ENCODE results near the gene LYPD3. TPM values are rescaled to one million over a fixed set of nuclear protein-coding genes. Genes with fewer than 3 reads are reported as not detected.
A peak's percentile ranks its signal among the peaks of the same experiment; 100 is the strongest.

LYPD3 gene
- total and polyA plus RNA-seq, 12 donors: 0.14 to 0.75 (median 0.36) TPM; not detected in 2

- WGBS, 2 donors: 68 to 84% methylated on average over 3 of the region's 3 CpGs
- Histone ChIP-seq H3K4me1 (peaks cover 0 to 42% (median 20%) of the 10 kb centered on the region in 9 donors), H3K4me3 (no peak overlapping the region), H3K36me3 (peaks cover 0 to 43% (median 6%) of the 10 kb centered on the region in 9 donors), H3K27ac (peak overlapping the region in 6 of 10 donors; percentile 10 to 71 (median 54)), H3K9me3 (no peaks in the 10 kb centered on the region), H3K27me3 (no peaks in the 10 kb centered on the region)
- no peak for TF ChIP-seq CTCF (IDR thresholded peaks at IDR 0.05)
- DNase-seq: no peak
- ATAC-seq: no peak
- intact Hi-C loops (cut with DNase I): no loop called here
Measured at GRCh38 chr19:43499042-43499441, 33.6 kb upstream of the LYPD3 start.

GRCh38 chr19:43498233-43498842 is 32.9 kb upstream of the LYPD3 start:
- H3K9me3 ChIP-seq: no peaks in the 10 kb centered on the region
- H3K36me3 ChIP-seq: peaks cover 0 to 46% (median 6%) of the 10 kb centered on the region in 9 donors
- WGBS, 2 donors: 59 to 65% methylated on average over 5 of the region's 5 CpGs
- peak; percentile 60 to 83 (median 74) for ATAC-seq
- H3K27me3 ChIP-seq: no peaks in the 10 kb centered on the region
- peaks cover 0 to 39% (median 18%) of the 10 kb centered on the region in 9 donors for H3K4me1 ChIP-seq
- H3K4me3 ChIP-seq: no peak overlapping the region
- DNase-seq: peak in 1 of 2 donors; percentile 45
- H3K27ac ChIP-seq: peak overlapping the region in 6 of 10 donors; percentile 10 to 71 (median 54)
- intact Hi-C loops (cut with DNase I): no loop called here
- TF ChIP-seq CTCF (IDR thresholded peaks at IDR 0.05): no peak

GRCh38 chr19:43496960-43497359 is 31.6 kb upstream of the LYPD3 start:
- H3K27me3 ChIP-seq: no peaks in the 10 kb centered on the region
- WGBS, 2 donors: 90 to 94% methylated on average over 7 of the region's 7 CpGs
- H3K36me3 ChIP-seq: peaks cover 0 to 54% (median 6%) of the 10 kb centered on the region in 9 donors
- H3K4me3 ChIP-seq: no peak overlapping the region
- intact Hi-C loops (cut with DNase I): no loop called here
- peak in 1 of 8 donors; percentile 55 for ATAC-seq
- H3K9me3 ChIP-seq: no peaks in the 10 kb centered on the region
- no peak for TF ChIP-seq CTCF (IDR thresholded peaks at IDR 0.05)
- no peak overlapping the region for H3K27ac ChIP-seq
- H3K4me1 ChIP-seq: peaks cover 0 to 27% (median 11%) of the 10 kb centered on the region in 9 donors
- DNase-seq: no peak

- no peak for ATAC-seq
- peaks cover 0 to 65% (median 6%) of the 10 kb centered on the region in 9 donors for H3K36me3 ChIP-seq
- H3K4me1 ChIP-seq: peaks cover 0 to 22% (median 11%) of the 10 kb centered on the region in 9 donors
Measured at GRCh38 chr19:43495082-43495481, 29.7 kb upstream of the LYPD3 start.

More at GRCh38 chr19:43495082-43495481, 29.7 kb upstream of the LYPD3 start:
- WGBS, 2 donors: 82% methylated on average over 8 of the region's 8 CpGs
- TF ChIP-seq CTCF (IDR thresholded peaks at IDR 0.05): no peak
- Histone ChIP-seq H3K9me3 (no peaks in the 10 kb centered on the region), H3K27me3 (no peaks in the 10 kb centered on the region), H3K4me3 (no peak overlapping the region), H3K27ac (no peak overlapping the region)
- DNase-seq: no peak
- intact Hi-C loops (cut with DNase I): no loop called here

Data from heart right ventricle (tissue), 16 donors.